ENCODE results near the gene CORIN.
"Not testable (repeated sequence)": the region's sequence is repeated elsewhere in the genome, so short reads cannot be mapped to it uniquely, and the experiment has no call there.

- not testable (repeated sequence) for TF ChIP-seq EZH2 (optimal IDR thresholded peaks at IDR 0.05; ENCODE audit: low read depth, low read length)
- TF ChIP-seq, protein P1, sequence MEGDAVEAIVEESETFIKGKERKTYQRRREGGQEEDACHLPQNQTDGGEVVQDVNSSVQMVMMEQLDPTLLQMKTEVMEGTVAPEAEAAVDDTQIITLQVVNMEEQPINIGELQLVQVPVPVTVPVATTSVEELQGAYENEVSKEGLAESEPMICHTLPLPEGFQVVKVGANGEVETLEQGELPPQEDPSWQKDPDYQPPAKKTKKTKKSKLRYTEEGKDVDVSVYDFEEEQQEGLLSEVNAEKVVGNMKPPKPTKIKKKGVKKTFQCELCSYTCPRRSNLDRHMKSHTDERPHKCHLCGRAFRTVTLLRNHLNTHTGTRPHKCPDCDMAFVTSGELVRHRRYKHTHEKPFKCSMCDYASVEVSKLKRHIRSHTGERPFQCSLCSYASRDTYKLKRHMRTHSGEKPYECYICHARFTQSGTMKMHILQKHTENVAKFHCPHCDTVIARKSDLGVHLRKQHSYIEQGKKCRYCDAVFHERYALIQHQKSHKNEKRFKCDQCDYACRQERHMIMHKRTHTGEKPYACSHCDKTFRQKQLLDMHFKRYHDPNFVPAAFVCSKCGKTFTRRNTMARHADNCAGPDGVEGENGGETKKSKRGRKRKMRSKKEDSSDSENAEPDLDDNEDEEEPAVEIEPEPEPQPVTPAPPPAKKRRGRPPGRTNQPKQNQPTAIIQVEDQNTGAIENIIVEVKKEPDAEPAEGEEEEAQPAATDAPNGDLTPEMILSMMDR (IDR thresholded peaks at IDR 0.05; ENCODE audit: low read length): not testable (repeated sequence)
Measured at GRCh38 chr4:47706352-47706751, 131.5 kb downstream of the CORIN start.

Data from MM.1S (cell line).